ENCODE data around the gene PRKN. TPM values are rescaled to one million over a fixed set of nuclear protein-coding genes. Genes with fewer than 3 reads are reported as not detected.

The PRKN gene
- total and polyA plus RNA-seq, 9 of the 15 experiments (the other 6 are each of a cell fraction or from before 2014, with no cell fraction given), result 0.03 to 0.96 (median 0.15) TPM; not detected in 2

DNA sequence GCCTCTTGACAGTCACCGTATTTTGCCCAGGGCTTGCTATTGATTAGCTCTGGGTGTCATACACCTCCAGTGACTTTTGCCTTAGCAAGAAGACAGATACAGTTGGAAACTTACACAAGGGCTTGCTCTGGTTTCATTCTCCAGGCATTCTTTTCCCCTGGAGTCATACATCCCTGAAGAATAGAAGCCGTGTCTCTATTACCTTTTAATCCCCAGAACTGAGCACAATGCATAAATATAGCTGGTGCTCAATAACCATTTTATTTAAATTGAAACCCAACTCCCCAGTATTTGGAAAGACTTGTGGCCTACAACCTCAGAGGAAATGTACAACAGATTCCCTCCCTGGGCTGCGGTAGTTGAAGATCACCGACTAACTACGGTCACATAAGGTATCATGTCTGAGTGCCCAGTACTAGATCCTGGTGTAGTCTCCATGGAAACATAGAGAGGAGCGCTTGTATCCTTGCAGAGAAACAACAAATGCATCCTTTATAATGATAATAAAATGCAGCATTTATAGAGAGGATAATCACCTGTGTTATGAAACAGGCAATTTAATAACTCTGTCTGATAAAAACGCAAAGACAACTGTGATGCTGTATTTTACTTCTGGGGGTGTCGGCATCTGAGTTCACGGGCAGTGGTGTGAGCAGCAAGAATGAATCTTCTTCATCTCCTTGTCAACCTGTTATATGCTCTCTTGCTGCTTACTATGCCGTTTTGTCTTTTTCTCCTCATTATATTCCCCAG, 1052.5 kb downstream of the PRKN start:
- FAIRE-seq, result no peak
- CTCF ChIA-PET (ENCODE audit: low intra/inter-chr PET ratio), result no interaction called here
- TF ChIP-seq, protein P1, sequence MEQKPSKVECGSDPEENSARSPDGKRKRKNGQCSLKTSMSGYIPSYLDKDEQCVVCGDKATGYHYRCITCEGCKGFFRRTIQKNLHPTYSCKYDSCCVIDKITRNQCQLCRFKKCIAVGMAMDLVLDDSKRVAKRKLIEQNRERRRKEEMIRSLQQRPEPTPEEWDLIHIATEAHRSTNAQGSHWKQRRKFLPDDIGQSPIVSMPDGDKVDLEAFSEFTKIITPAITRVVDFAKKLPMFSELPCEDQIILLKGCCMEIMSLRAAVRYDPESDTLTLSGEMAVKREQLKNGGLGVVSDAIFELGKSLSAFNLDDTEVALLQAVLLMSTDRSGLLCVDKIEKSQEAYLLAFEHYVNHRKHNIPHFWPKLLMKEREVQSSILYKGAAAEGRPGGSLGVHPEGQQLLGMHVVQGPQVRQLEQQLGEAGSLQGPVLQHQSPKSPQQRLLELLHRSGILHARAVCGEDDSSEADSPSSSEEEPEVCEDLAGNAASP (IDR thresholded peaks at IDR 0.05), result no peak
- TF ChIP-seq, protein P2, sequence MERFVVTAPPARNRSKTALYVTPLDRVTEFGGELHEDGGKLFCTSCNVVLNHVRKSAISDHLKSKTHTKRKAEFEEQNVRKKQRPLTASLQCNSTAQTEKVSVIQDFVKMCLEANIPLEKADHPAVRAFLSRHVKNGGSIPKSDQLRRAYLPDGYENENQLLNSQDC (CRISPR knock-in tag; IDR thresholded peaks at IDR 0.05), result no peak
- TF ChIP-seq, protein P3, sequence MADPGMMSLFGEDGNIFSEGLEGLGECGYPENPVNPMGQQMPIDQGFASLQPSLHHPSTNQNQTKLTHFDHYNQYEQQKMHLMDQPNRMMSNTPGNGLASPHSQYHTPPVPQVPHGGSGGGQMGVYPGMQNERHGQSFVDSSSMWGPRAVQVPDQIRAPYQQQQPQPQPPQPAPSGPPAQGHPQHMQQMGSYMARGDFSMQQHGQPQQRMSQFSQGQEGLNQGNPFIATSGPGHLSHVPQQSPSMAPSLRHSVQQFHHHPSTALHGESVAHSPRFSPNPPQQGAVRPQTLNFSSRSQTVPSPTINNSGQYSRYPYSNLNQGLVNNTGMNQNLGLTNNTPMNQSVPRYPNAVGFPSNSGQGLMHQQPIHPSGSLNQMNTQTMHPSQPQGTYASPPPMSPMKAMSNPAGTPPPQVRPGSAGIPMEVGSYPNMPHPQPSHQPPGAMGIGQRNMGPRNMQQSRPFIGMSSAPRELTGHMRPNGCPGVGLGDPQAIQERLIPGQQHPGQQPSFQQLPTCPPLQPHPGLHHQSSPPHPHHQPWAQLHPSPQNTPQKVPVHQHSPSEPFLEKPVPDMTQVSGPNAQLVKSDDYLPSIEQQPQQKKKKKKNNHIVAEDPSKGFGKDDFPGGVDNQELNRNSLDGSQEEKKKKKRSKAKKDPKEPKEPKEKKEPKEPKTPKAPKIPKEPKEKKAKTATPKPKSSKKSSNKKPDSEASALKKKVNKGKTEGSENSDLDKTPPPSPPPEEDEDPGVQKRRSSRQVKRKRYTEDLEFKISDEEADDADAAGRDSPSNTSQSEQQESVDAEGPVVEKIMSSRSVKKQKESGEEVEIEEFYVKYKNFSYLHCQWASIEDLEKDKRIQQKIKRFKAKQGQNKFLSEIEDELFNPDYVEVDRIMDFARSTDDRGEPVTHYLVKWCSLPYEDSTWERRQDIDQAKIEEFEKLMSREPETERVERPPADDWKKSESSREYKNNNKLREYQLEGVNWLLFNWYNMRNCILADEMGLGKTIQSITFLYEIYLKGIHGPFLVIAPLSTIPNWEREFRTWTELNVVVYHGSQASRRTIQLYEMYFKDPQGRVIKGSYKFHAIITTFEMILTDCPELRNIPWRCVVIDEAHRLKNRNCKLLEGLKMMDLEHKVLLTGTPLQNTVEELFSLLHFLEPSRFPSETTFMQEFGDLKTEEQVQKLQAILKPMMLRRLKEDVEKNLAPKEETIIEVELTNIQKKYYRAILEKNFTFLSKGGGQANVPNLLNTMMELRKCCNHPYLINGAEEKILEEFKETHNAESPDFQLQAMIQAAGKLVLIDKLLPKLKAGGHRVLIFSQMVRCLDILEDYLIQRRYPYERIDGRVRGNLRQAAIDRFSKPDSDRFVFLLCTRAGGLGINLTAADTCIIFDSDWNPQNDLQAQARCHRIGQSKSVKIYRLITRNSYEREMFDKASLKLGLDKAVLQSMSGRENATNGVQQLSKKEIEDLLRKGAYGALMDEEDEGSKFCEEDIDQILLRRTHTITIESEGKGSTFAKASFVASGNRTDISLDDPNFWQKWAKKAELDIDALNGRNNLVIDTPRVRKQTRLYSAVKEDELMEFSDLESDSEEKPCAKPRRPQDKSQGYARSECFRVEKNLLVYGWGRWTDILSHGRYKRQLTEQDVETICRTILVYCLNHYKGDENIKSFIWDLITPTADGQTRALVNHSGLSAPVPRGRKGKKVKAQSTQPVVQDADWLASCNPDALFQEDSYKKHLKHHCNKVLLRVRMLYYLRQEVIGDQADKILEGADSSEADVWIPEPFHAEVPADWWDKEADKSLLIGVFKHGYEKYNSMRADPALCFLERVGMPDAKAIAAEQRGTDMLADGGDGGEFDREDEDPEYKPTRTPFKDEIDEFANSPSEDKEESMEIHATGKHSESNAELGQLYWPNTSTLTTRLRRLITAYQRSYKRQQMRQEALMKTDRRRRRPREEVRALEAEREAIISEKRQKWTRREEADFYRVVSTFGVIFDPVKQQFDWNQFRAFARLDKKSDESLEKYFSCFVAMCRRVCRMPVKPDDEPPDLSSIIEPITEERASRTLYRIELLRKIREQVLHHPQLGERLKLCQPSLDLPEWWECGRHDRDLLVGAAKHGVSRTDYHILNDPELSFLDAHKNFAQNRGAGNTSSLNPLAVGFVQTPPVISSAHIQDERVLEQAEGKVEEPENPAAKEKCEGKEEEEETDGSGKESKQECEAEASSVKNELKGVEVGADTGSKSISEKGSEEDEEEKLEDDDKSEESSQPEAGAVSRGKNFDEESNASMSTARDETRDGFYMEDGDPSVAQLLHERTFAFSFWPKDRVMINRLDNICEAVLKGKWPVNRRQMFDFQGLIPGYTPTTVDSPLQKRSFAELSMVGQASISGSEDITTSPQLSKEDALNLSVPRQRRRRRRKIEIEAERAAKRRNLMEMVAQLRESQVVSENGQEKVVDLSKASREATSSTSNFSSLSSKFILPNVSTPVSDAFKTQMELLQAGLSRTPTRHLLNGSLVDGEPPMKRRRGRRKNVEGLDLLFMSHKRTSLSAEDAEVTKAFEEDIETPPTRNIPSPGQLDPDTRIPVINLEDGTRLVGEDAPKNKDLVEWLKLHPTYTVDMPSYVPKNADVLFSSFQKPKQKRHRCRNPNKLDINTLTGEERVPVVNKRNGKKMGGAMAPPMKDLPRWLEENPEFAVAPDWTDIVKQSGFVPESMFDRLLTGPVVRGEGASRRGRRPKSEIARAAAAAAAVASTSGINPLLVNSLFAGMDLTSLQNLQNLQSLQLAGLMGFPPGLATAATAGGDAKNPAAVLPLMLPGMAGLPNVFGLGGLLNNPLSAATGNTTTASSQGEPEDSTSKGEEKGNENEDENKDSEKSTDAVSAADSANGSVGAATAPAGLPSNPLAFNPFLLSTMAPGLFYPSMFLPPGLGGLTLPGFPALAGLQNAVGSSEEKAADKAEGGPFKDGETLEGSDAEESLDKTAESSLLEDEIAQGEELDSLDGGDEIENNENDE (IDR thresholded peaks at IDR 0.05; ENCODE audit: low read depth, low read length), result no peak
- TF ChIP-seq MAFK (IDR thresholded peaks at IDR 0.05; ENCODE audit: low read length), result no peak
- no peak for TF ChIP-seq JUN (IDR thresholded peaks at IDR 0.05; ENCODE audit: borderline replicate concordance, low read depth, low read length)
- TF ChIP-seq JUN (CRISPR knock-in tag; IDR thresholded peaks at IDR 0.05; ENCODE audit: borderline replicate concordance), result no peak
- no peak for TF ChIP-seq GATA2 (CRISPR knock-in tag; IDR thresholded peaks at IDR 0.05)
- TF ChIP-seq MCM5 (IDR thresholded peaks at IDR 0.05; ENCODE audit: low read depth), result no peak
- no peak for TF ChIP-seq MBD2 (IDR thresholded peaks at IDR 0.05; ENCODE audit: borderline replicate concordance, low read depth)

More for the DNA sequence above, 1052.5 kb downstream of the PRKN start:
- no peak overlapping the region for H3K4me2 ChIP-seq (ENCODE audit: insufficient read depth, low read length)
- H3K36me3 ChIP-seq (ENCODE audit: control insufficient read depth, insufficient read depth, low read length), result no peaks in the 10 kb centered on the region
- H3K27me3 ChIP-seq (ENCODE audit: control insufficient read depth in 2 of 2, insufficient read depth in 2 of 2, low read length in 2 of 2), result peaks cover 2 to 16% of the 10 kb centered on the region in 2 experiments; a peak in 4 of 5 replicates
- in situ Hi-C loops (cut with MboI), result no loop called here
- DNase-seq (ENCODE audit: extremely low read depth in 1 of 4, low spot score in 3 of 4) (no peak), ATAC-seq (no peak)
- H3K9ac ChIP-seq (ENCODE audit: insufficient read depth in 1 of 2, low read depth in 2 of 2, low read length in 2 of 2), result no peak overlapping the region
- no peaks in the 10 kb centered on the region for H3K9me1 ChIP-seq (ENCODE audit: control insufficient read depth, insufficient read depth, low read length)
- no peaks in the 10 kb centered on the region for H3K79me2 ChIP-seq (ENCODE audit: control insufficient read depth, insufficient read depth, low read length)
- no TSS peak for BruUV-seq (replicated peaks)
- H4K20me1 ChIP-seq (replicated peaks; ENCODE audit: control insufficient read depth, insufficient read depth, low read length), result no peaks in the 10 kb centered on the region
- H2AFZ ChIP-seq (ENCODE audit: low read depth, low read length), result no peak overlapping the region
- H3K4me1 ChIP-seq (replicated peaks in 1 of 2; ENCODE audit: control insufficient read depth in 2 of 2, insufficient read depth in 2 of 2, low read length in 2 of 2), result no peaks in the 10 kb centered on the region
- POLR2A ChIA-PET, result interaction anchor here (0.9 kb wide), 1 partner anchor 11 kb away, joined by 4 read pairs; no protein-coding TSS in a partner anchor
- intact Hi-C loops (cut with micrococcal nuclease), result no loop called here
- H3K27ac ChIP-seq (ENCODE audit: extremely low read depth, low read depth, low read length), result no peak overlapping the region
- no peaks in the 10 kb centered on the region for H3K9me3 ChIP-seq (replicated peaks; ENCODE audit: control insufficient read depth, insufficient read depth, low read depth, low read length)
- 3% methylated on average over 10 of the region's 10 CpGs for WGBS (ENCODE audit: insufficient coverage, low coverage, missing lambda C conversion rate)
- no peak overlapping the region for H3K4me3 ChIP-seq
